GM19043 (cell line): ENCODE results near the gene TRPC4.

Experiments
- ATAC-seq: cut with Tn5 transposase; IDR thresholded peaks from one replicate; pipeline ENCODE4 v1.9.1; 2021; ENCODE audit warnings: low read depth; ENCODE audit not compliant: unreplicated experiment

The TRPC4 gene

GRCh38 chr13:37736045-37736444, 133.5 kb downstream of the TRPC4 start:
- ATAC-seq, result no peak

- no peak for ATAC-seq
Observed at GRCh38 chr13:37735293-37735692, 134.3 kb downstream of the TRPC4 start.

- ATAC-seq, result no peak
Observed at GRCh38 chr13:37729876-37730275, 139.7 kb downstream of the TRPC4 start.

GRCh38 chr13:37716420-37717195, 153.0 kb downstream of the TRPC4 start:
- ATAC-seq, result no peak

- no peak for ATAC-seq
Observed at GRCh38 chr13:37715606-37716015, 154.0 kb downstream of the TRPC4 start.

GRCh38 chr13:37709318-37709717, 160.3 kb downstream of the TRPC4 start:
- no peak for ATAC-seq

GRCh38 chr13:37707739-37708500, 161.7 kb downstream of the TRPC4 start:
- no peak for ATAC-seq

DNA sequence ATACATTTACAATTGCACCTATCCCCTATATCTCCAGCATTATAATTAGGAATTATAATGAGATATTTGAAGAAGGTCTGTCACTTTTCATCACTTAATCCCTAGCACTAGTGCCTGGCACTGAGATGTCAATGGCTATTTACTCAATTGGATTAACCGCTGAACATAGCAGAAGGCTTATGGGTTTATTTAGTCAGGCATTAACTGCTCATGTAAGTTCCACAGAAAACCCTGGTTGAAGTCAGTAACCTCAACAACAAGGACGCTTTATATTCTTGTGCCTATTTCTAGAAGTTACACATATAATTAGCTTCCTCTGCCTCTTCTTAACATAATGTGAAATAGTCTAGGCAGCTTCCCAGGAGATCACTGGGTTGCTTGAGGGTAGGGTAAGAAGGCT, 163.5 kb downstream of the TRPC4 start:
- ATAC-seq, result no peak

DNA sequence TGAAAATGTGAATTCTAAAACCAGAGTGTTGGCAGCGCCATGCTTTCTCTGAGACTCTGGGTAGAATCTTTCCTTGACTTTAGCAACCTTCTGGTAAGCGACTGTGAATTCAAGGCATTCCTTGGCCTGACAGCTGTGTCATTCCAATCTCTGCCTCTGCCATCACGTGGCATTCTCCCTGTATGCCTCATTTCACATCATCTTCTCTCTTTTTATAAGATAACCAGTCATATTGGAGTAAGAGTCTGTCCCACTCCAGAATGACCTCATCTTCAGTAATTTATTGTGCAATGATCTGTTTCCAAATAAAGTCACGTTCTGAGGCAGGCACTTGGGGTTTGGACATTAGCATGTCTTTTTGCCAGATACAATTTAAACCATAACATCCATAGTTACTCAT, 167.6 kb downstream of the TRPC4 start:
- no peak for ATAC-seq

GRCh38 chr13:37701306-37701705, 168.3 kb downstream of the TRPC4 start:
- no peak for ATAC-seq

DNA sequence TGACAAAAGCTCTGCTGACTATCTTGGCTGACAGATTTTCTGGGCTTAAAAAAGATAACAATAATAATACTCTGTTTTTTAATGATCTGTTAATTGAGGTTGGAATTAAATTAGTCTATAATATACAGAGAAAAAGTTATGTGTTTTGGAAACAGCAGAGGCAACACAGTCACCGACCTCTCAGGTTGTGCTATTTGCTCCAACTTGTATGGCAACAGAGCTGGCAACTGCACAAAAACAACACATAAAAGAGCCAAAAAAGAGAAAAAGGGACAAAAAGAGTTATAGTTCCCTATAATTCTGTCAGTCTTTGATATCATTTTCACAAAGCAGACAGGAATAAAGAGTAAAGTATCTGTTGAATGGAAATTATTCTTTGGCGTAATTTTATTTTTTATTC, 168.7 kb downstream of the TRPC4 start:
- ATAC-seq, result no peak

GRCh38 chr13:37695200-37695599, 174.4 kb downstream of the TRPC4 start:
- ATAC-seq, result no peak

DNA sequence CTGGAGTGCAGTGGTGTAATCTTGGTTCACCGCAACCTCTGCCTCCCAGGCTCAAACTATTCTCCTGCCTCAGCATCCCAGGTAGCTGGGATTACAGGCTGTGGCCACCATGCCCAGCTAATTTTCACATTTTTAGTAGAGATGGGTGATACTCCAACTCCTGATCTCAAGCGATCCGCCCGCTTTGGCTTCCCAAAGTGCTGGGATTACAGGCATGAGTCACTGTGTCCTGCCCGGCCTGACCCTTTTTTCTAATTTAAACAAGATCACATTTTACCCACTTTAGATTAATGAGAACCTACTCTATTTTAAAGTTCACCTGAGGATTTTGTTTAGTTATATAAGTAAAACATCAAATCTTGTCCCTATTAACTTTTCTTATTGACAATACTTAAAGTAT, 179.2 kb downstream of the TRPC4 start:
- ATAC-seq, result no peak

GRCh38 chr13:37686501-37686900, 183.1 kb downstream of the TRPC4 start:
- ATAC-seq, result no peak

GRCh38 chr13:37685206-37685605, 184.4 kb downstream of the TRPC4 start:
- no peak for ATAC-seq

- no peak for ATAC-seq
Observed at GRCh38 chr13:37682496-37682895, 187.1 kb downstream of the TRPC4 start.

DNA sequence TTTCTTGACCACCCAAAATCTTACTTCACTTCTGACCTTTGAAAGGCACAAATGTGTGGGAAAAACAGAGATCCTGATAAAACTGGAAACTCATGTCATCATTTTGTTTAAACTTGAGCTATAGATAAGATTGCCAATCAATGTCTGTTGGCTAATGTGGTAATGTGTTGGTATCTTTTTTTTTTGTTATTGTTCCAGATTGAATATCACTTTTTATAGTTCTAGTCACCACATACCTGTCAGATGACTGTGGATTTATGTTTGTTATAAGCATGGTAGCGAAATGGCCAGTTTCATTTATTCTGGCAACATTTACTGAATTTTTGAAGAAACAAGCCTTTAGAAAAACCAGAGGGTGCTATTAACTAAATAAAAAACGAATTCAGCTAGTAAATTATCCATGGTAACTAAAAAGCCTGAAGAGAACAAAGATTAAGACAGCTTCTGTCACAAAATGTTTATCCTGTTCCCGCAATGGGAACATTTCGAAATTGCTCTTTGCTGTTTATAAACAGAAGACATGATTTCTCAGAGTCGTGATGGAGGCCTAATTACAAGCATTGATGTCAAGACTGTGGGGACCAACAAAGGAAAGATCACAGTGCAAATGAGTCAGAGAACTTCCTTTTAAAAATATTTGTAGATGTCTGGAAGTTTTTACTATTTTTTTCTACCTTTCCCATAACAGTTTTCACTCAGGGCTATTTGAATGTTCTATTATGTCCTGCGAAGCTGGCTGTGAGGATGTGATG, 188.1 kb downstream of the TRPC4 start:
- no peak for ATAC-seq

DNA sequence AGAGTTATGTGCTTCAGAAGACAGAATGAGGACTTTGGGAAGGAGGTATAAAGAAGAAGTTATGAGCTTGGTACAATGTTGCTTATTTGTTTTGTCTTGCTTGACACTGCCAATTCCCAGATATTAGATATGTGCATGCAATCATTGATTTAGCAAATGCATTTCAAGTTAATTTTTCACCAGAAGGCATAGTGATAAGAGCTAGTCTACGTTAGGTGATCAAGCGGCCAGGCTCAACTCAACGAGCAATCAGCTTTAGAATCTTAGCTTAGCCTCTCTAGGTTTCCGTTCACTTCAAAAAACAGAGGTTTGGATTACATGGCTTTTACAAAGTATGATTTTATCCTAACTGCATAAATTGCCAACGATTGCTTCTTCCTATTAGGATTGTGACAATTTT, 189.4 kb downstream of the TRPC4 start:
- no peak for ATAC-seq

- no peak for ATAC-seq
Observed at GRCh38 chr13:37679043-37679442, 190.5 kb downstream of the TRPC4 start.

DNA sequence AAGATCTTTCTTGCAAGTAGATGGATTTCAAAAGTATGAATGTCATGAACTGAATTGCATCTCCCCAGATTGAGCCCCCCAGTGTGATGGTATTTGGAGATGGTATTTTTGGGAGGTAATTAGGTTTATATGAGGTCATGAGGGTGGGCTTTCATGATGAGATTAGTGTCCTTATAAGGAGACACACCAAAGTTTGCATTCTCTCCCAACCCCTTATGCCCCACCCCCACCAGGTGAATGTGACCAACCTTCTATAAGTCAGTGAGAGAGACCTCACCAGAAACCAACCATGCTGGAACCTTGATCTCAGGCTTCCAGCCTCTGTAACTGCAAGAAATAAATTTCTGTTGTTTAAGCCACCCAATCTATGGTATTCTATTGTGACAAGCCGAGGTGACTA, 199.7 kb downstream of the TRPC4 start:
- no peak for ATAC-seq

DNA sequence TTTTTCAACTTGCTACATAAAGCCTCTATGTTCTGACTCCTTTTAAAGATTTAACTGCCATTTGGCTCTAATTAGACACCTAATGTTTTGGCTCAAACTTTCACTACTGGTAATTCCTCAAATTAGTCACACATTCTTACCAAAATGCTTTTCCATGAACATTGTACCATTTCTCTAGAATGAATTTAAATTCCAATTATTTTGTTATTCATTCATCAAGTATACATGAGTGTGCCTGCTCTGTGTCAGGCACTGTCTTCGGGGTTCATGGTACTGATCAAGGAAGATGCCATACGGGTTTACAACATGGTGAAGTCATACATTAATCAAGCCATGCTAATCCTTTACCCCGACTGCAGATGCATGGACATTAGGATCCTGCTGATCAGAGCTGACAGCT, 201.9 kb downstream of the TRPC4 start:
- no peak for ATAC-seq
